Measurements from ENCODE around the gene CBARP. TPM values are rescaled to one million over a fixed set of nuclear protein-coding genes. Genes with fewer than 3 reads are reported as not detected.

The CBARP gene
- total RNA-seq, result 6.2 TPM

GRCh38 chr19:1237754-1238368, at the start of gene CBARP:
Gene CBARP (minus strand): TSS chr19:1238005. CDS start chr19:1236100, 1,905 bp downstream.

GRCh38 chr19:1285737-1286360, 48.0 kb upstream of the CBARP start, which contains the start of gene EFNA2:
Gene EFNA2 (plus strand): TSS chr19:1285873. CDS start chr19:1286169, 296 bp downstream.

GRCh38 chr19:1275260-1275975, 37.6 kb upstream of the CBARP start, which contains the start of gene FAM174C:
Gene FAM174C (plus strand): TSS chr19:1275530. CDS start chr19:1275550, 20 bp downstream.

GRCh38 chr19:1269065-1269477, 31.3 kb upstream of the CBARP start, which contains the start of gene CIRBP:
Gene CIRBP (plus strand): TSS chr19:1269332. CDS start chr19:1270934, 1,602 bp downstream.

GRCh38 chr19:1248139-1248785, 10.5 kb upstream of the CBARP start, which contains the start of gene MIDN:
Gene MIDN (plus strand): TSS chr19:1248583. CDS start chr19:1250297, 1,714 bp downstream.

GRCh38 chr19:1241417-1242095, 3.8 kb upstream of the CBARP start, which contains the start of gene ATP5F1D:
Gene ATP5F1D (plus strand): TSS chr19:1241751. CDS start chr19:1241851, 100 bp downstream.

GRCh38 chr19:1205114-1206099, 32.4 kb downstream of the CBARP start, which contains the start of gene STK11:
Gene STK11 (plus strand): TSS chr19:1205778. CDS start chr19:1206914, 1,136 bp downstream.

Other genes starting within 250 kb of the CBARP start
- not detected for gene GRIN3B, start 237.6 kb downstream of the CBARP start, total RNA-seq
- 103 TPM for gene TMEM259, start 216.9 kb downstream of the CBARP start, total RNA-seq
- not detected for gene RNU6-2, start 216.5 kb downstream of the CBARP start, total RNA-seq
- 60.9 TPM for gene CNN2, start 211.4 kb downstream of the CBARP start, total RNA-seq
- 84.4 TPM for gene ABCA7, start 197.9 kb downstream of the CBARP start, total RNA-seq
- gene ARHGAP45, start 170.8 kb downstream of the CBARP start, total RNA-seq, result 11.5 TPM
- 101 TPM for gene POLR2E, start 142.6 kb downstream of the CBARP start, total RNA-seq
- gene GPX4, start 134.0 kb downstream of the CBARP start, total RNA-seq, result 157 TPM
- gene SBNO2, start 63.7 kb downstream of the CBARP start, total RNA-seq, result 17.3 TPM
- 58.2 TPM for gene STK11, start 32.2 kb downstream of the CBARP start, total RNA-seq
- 30.1 TPM for gene ATP5F1D, start 3.7 kb upstream of the CBARP start, total RNA-seq
- gene MIDN, start 10.6 kb upstream of the CBARP start, total RNA-seq, result 48.5 TPM
- 961 TPM for gene CIRBP, start 31.3 kb upstream of the CBARP start, total RNA-seq
- gene FAM174C, start 37.5 kb upstream of the CBARP start, total RNA-seq, result 14.2 TPM
- 12.1 TPM for gene EFNA2, start 47.9 kb upstream of the CBARP start, total RNA-seq
- gene NDUFS7, start 145.9 kb upstream of the CBARP start, total RNA-seq, result 69.5 TPM
- 26.2 TPM for gene GAMT, start 163.5 kb upstream of the CBARP start, total RNA-seq
- 45.7 TPM for gene DAZAP1, start 169.6 kb upstream of the CBARP start, total RNA-seq
- 926 TPM for gene RPS15, start 200.4 kb upstream of the CBARP start, total RNA-seq
- 112 TPM for gene APC2, start 212.1 kb upstream of the CBARP start, total RNA-seq
- gene C19orf25, start 241.2 kb upstream of the CBARP start, total RNA-seq, result 30.6 TPM

Data from camera-type eye (tissue), 1 donor.